IMR-90 (cell line): Measurements from ENCODE around the gene MFAP2. TPM values are rescaled to one million over a fixed set of nuclear protein-coding genes. Genes with fewer than 3 reads are reported as not detected.

ENCODE experiments used
- ATAC-seq: fragments of 200-7000 bp; cut with Tn5 transposase; 2 replicates; pipeline ENCODE4 v1.9.1; 2020; ENCODE audit warnings: low read depth, mild to moderate bottlenecking, moderate library complexity
- BruUV-seq: library from RNA; stranded (reverse); fragments of 400-500 nt; replicated peaks from 2 replicates; lab custom pipeline; 2021; lab: Mats Ljungman, UMichigan
- CTCF ChIA-PET: fragments of 300-600 bp; formaldehyde crosslinking; extraction: SDS; loops from one replicate; lab custom pipeline; 2021; ENCODE audit warnings: antibody characterized with exemption; lab: Yijun Ruan, JAX
- POLR2A ChIA-PET: fragments of 300-600 bp; sonication (Branson Sonifier 250); formaldehyde crosslinking; loops from one replicate; lab custom pipeline; 2022; ENCODE audit warnings: antibody characterized with exemption; ENCODE audit not compliant: unreplicated experiment; lab: Charles Lee
- DNase-seq: peaks from one replicate; pipeline ENCODE4 v3.0.0; 2013
- H2AFZ ChIP-seq: replicated peaks from 2 replicates; pipeline ENCODE3; 2013; ENCODE audit warnings: low read length, mild to moderate bottlenecking; ENCODE audit not compliant: poor library complexity
- H2AK5ac ChIP-seq: 2 replicates; pipeline ENCODE4 v1.6.1; 2013; ENCODE audit warnings: low read depth, low read length, inconsistent platforms
- H2AK9ac ChIP-seq: replicated peaks from 2 replicates; pipeline ENCODE3; 2013; ENCODE audit warnings: mild to moderate bottlenecking, low read depth, low read length, moderate library complexity; ENCODE audit not compliant: poor library complexity
- H2BK120ac ChIP-seq: 2 replicates; pipeline ENCODE4 v1.6.1; 2013; ENCODE audit warnings: low read depth, low read length, inconsistent platforms
- H2BK15ac ChIP-seq: 3 replicates; pipeline ENCODE4 v1.6.1; 2013; ENCODE audit warnings: low read depth, low read length, inconsistent platforms
- H2BK20ac ChIP-seq: 2 replicates; pipeline ENCODE4 v1.6.1; 2013; ENCODE audit warnings: low read depth, mild to moderate bottlenecking, inconsistent platforms, low read length, moderate library complexity
- H2BK5ac ChIP-seq: 2 replicates; pipeline ENCODE4 v1.6.1; 2013; ENCODE audit warnings: mild to moderate bottlenecking, low read depth, low read length, inconsistent platforms; ENCODE audit not compliant: poor library complexity, severe bottlenecking
- H3K14ac ChIP-seq: replicated peaks from 2 replicates; pipeline ENCODE4 v1.6.1; 2013; ENCODE audit warnings: low read depth, low read length, inconsistent platforms
- H3K18ac ChIP-seq: 2 replicates; pipeline ENCODE4 v1.6.1; 2013; ENCODE audit warnings: low read depth, low read length, control low read depth
- H3K23ac ChIP-seq: 2 replicates; pipeline ENCODE4 v1.6.1; 2013; ENCODE audit warnings: low read depth, low read length, inconsistent platforms
- H3K27ac ChIP-seq: 2 replicates; pipeline ENCODE4 v1.5.1; 2013; ENCODE audit warnings: mild to moderate bottlenecking, control low read depth, low read length; ENCODE audit not compliant: insufficient read depth
- H3K27me3 ChIP-seq: 2 replicates; pipeline ENCODE4 v1.6.1; 2013; ENCODE audit warnings: low read length; ENCODE audit not compliant: control insufficient read depth, insufficient read depth
- H3K36me3 ChIP-seq: 2 replicates; pipeline ENCODE4 v1.6.1; 2013; ENCODE audit warnings: low read length, mixed read lengths; ENCODE audit not compliant: control insufficient read depth, insufficient read depth
- H3K4ac ChIP-seq: 2 replicates; pipeline ENCODE4 v1.6.1; 2013; ENCODE audit warnings: low read depth, low read length, inconsistent platforms
- H3K4me1 ChIP-seq: 2 replicates; pipeline ENCODE4 v1.6.1; 2013; ENCODE audit warnings: low read length, mixed read lengths; ENCODE audit not compliant: control insufficient read depth, insufficient read depth
- H3K4me2 ChIP-seq: 2 replicates; pipeline ENCODE4 v1.6.1; 2013; ENCODE audit warnings: low read depth, mild to moderate bottlenecking, control low read depth, low read length, moderate library complexity
- H3K4me3 ChIP-seq: 2 replicates; pipeline ENCODE4 v1.5.1; 2013; ENCODE audit warnings: low read depth, mild to moderate bottlenecking, control low read depth, low read length, moderate library complexity; ENCODE audit not compliant: insufficient read depth
- H3K56ac ChIP-seq: 2 replicates; pipeline ENCODE4 v1.6.1; 2013; ENCODE audit warnings: low read length, inconsistent platforms; ENCODE audit not compliant: insufficient read depth; ENCODE audit errors: extremely low read depth
- H3K79me1 ChIP-seq, 2 experiments: 2 replicates each; pipeline ENCODE4 v1.6.1; 2013; ENCODE audit warnings: low read length in 2 of 2, inconsistent platforms in 1 of 2, low read depth in 1 of 2
- H3K9ac ChIP-seq: 2 replicates; pipeline ENCODE4 v1.6.1; 2013; ENCODE audit warnings: low read depth, low read length, control low read depth
- H3K9me1 ChIP-seq: 2 replicates; pipeline ENCODE4 v1.6.1; 2013; ENCODE audit warnings: low read length, inconsistent platforms; ENCODE audit not compliant: insufficient read depth
- H3K9me3 ChIP-seq: 2 replicates; pipeline ENCODE4 v1.6.1; 2013; ENCODE audit warnings: low read length; ENCODE audit not compliant: control insufficient read depth, insufficient read depth
- H4K20me1 ChIP-seq: 2 replicates; pipeline ENCODE4 v1.6.1; 2013; ENCODE audit warnings: low read length, inconsistent platforms; ENCODE audit not compliant: insufficient read depth
- H4K5ac ChIP-seq: 2 replicates; pipeline ENCODE4 v1.6.1; 2013; ENCODE audit warnings: mild to moderate bottlenecking, low read depth, low read length, control low read depth
- H4K8ac ChIP-seq, 2 experiments: 2 replicates each; pipeline ENCODE4 v1.6.1; 2013; ENCODE audit warnings: low read depth in 2 of 2, low read length in 2 of 2, control low read depth in 1 of 2, inconsistent platforms in 1 of 2
- H4K91ac ChIP-seq: 2 replicates; pipeline ENCODE4 v1.6.1; 2013; ENCODE audit warnings: low read depth, low read length, inconsistent platforms; ENCODE audit not compliant: insufficient read depth
- BHLHE40 ChIP-seq: fragments of 150-350 bp; IDR thresholded peaks from 2 replicates; pipeline ENCODE4 v1.6.1; 2016; ENCODE audit warnings: mild to moderate bottlenecking, low read depth, low read length
- CHD1 ChIP-seq: IDR thresholded peaks from 2 replicates; pipeline ENCODE4 v1.6.1; 2012; ENCODE audit warnings: low read depth, low read length, improper control_type of control experiment
- CTCF ChIP-seq: conservative IDR thresholded peaks from 2 replicates; pipeline ENCODE4 v1.5.1; 2012; ENCODE audit warnings: mild to moderate bottlenecking, low read depth, low read length, improper control_type of control experiment
- NFE2L2 ChIP-seq: fragments of 150-350 bp; IDR thresholded peaks from 2 replicates; pipeline ENCODE4 v1.6.1; 2016; ENCODE audit warnings: low read depth, mild to moderate bottlenecking, low read length
- RFX5 ChIP-seq: IDR thresholded peaks from 2 replicates; pipeline ENCODE4 v1.8.0; 2012; ENCODE audit warnings: low read depth, mild to moderate bottlenecking, low read length, moderate library complexity
- WGBS, 2 experiments: methylation state at CpG; one replicate each; pipeline versions ENCODE4 v1.1.5 to v1.1.7; 2013; ENCODE audit warnings: missing lambda C conversion rate in 2 of 2; ENCODE audit not compliant: insufficient read length in 1 of 2; ENCODE audit errors: extremely low coverage in 2 of 2; 5-methylcytosine and 5-hydroxymethylcytosine counted together
- dilution Hi-C: fragments of 300-500 bp; cut with HindIII; formaldehyde crosslinking; loops from one replicate; pipeline ENCODE4 v1.14.3; 2018; ENCODE audit warnings: low sequenced_read_pairs; ENCODE audit not compliant: unreplicated experiment
- in situ Hi-C: fragments of 300-500 bp; cut with MboI; formaldehyde crosslinking; loops from 3 replicates; pipeline ENCODE4 v1.14.3; 2019; ENCODE audit warnings: low sequenced_read_pairs, inconsistent platforms, mixed read lengths
- intact Hi-C: fragments of 100-400 bp; cut with micrococcal nuclease; formaldehyde crosslinking; loops from 2 replicates; pipeline ENCODE4 v1.10.0; 2022
- polyA plus RNA-seq, 3 experiments: library from polyadenylated mRNA; depleted of rRNA; stranded (reverse); fragments of >200 nt; gene quantifications; 2 replicates each; pipeline ENCODE4 v1.2.3, GENCODE V29; 2012; ENCODE audit warnings: low replicate concordance in 1 of 3
- total RNA-seq: library from RNA; depleted of rRNA; stranded (reverse); fragments of >200 nt; gene quantifications from 2 replicates; pipeline ENCODE4 v1.2.3, GENCODE V29; 2012

The MFAP2 gene
- total and polyA plus RNA-seq, 2 of the 4 experiments (the other 2 are of a cell fraction) = 3.9 to 13.9 TPM

DNA sequence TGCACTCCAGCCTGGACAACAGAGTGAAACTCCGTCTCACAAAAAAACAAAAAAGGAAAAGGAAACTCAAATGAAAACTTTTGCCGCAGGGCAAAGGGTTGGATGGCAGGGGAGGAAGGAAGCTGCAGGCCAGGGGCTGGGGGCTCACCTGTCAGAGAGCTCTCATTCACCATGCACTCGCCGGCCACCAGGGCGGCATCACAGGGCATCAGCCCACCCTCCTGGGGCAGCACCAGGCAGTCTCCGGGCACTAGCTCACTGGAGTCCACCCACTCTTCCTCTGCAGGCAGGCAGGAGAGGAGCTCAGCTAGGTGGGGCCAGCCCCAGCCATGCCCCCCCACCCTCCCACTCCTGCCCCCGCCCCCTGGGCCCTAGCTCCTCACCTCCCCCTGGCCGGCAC, 19.4 kb upstream of the MFAP2 start:
- ChIA-PET POLR2A (no interaction called here), CTCF (no interaction called here)
- Histone ChIP-seq H3K4me1 (peaks cover 2% of the 10 kb centered on the region; the same call in 1 of the 2 replicates), H3K27me3 (no peaks in the 10 kb centered on the region), H3K14ac (no peak overlapping the region), H2BK20ac (no peak overlapping the region), H3K27ac (no peak overlapping the region), H3K4me3 (no peak overlapping the region), H2AK9ac (no peak overlapping the region), H2AK5ac (no peak overlapping the region), H4K8ac (no peak overlapping the region), H4K91ac (no peak overlapping the region), H3K9me1 (no peaks in the 10 kb centered on the region; the same call in 1 of the 2 replicates), H3K9me3 (no peaks in the 10 kb centered on the region), H3K79me1 (no peaks in the 10 kb centered on the region), H3K23ac (no peak overlapping the region), H2BK5ac (no peak overlapping the region), H2AFZ (no peak overlapping the region), H3K56ac (no peak overlapping the region), H3K4me2 (no peak overlapping the region), H3K9ac (no peak overlapping the region), H3K4ac (no peak overlapping the region), H4K5ac (no peak overlapping the region), H3K18ac (no peak overlapping the region), H2BK120ac (no peak overlapping the region), H2BK15ac (no peak overlapping the region), H3K36me3 (peaks cover 22% of the 10 kb centered on the region), H4K20me1 (peaks cover 10% of the 10 kb centered on the region)
- TF ChIP-seq CHD1 (no peak), CTCF (no peak), BHLHE40 (no peak), NFE2L2 (no peak), RFX5 (no peak)
- ATAC-seq = no peak
- no peak for DNase-seq
- in situ Hi-C loops (no loop called here), dilution Hi-C loops (no loop called here), intact Hi-C loops (no loop called here)
- WGBS, 2 experiments = no CpG with 5 or more reads among the region's 8 CpGs
- BruUV-seq = no TSS peak
